Trophoblast cell (in vitro differentiated cells and primary cell): ENCODE measurements around the gene GUCY2D.

ENCODE experiments used
- DNase-seq, 2 donors: peaks; one replicate each; pipeline ENCODE4 v3.0.0-alpha.2; 2016
- H2AFZ ChIP-seq: 2 replicates; pipeline ENCODE4 v1.6.1; 2013; ENCODE audit warnings: low read length, moderate library complexity, mild to moderate bottlenecking; ENCODE audit not compliant: insufficient read depth, poor library complexity
- H2AK5ac ChIP-seq: 2 replicates; pipeline ENCODE4 v1.6.1; 2013; ENCODE audit warnings: mild to moderate bottlenecking, low read length
- H2BK120ac ChIP-seq: 2 replicates; pipeline ENCODE4 v1.6.1; 2013; ENCODE audit warnings: low read length, mild to moderate bottlenecking, moderate library complexity; ENCODE audit not compliant: insufficient read depth, poor library complexity
- H2BK12ac ChIP-seq: 2 replicates; pipeline ENCODE4 v1.6.1; 2013; ENCODE audit warnings: mild to moderate bottlenecking, low read length, moderate library complexity
- H2BK5ac ChIP-seq: 2 replicates; pipeline ENCODE4 v1.6.1; 2013; ENCODE audit warnings: low read length, low read depth, moderate library complexity, mild to moderate bottlenecking; ENCODE audit not compliant: poor library complexity
- H3K14ac ChIP-seq: 2 replicates; pipeline ENCODE4 v1.6.1; 2013; ENCODE audit warnings: mild to moderate bottlenecking, low read length
- H3K18ac ChIP-seq: 2 replicates; pipeline ENCODE4 v1.6.1; 2013; ENCODE audit warnings: mild to moderate bottlenecking, low read length
- H3K23ac ChIP-seq: 2 replicates; pipeline ENCODE4 v1.6.1; 2013; ENCODE audit warnings: low read length
- H3K27ac ChIP-seq: 2 replicates; pipeline ENCODE4 v1.5.1; 2013; ENCODE audit warnings: low read depth, mild to moderate bottlenecking, inconsistent platforms, low read length, moderate library complexity
- H3K27me3 ChIP-seq: 2 replicates; pipeline ENCODE4 v1.6.1; 2013; ENCODE audit warnings: inconsistent platforms, mild to moderate bottlenecking, low read length, moderate library complexity; ENCODE audit not compliant: insufficient read depth
- H3K36me3 ChIP-seq, 2 experiments: 1 replicate in 1 of 2; 2 replicates in 1 of 2; pipeline ENCODE4 v1.6.1; 2013; ENCODE audit warnings: low read length in 2 of 2, mild to moderate bottlenecking in 2 of 2, moderate library complexity in 1 of 2; ENCODE audit not compliant: insufficient read depth in 2 of 2, control insufficient read depth in 1 of 2
- H3K4ac ChIP-seq: 2 replicates; pipeline ENCODE4 v1.6.1; 2013; ENCODE audit warnings: low read depth, mild to moderate bottlenecking, low read length, moderate library complexity
- H3K4me1 ChIP-seq, 2 experiments: 1 replicate in 1 of 2; 2 replicates in 1 of 2; pipeline ENCODE4 v1.6.1; 2013; ENCODE audit warnings: low read length in 2 of 2, mild to moderate bottlenecking in 2 of 2, moderate library complexity in 1 of 2; ENCODE audit not compliant: insufficient read depth in 2 of 2, control insufficient read depth in 1 of 2
- H3K4me2 ChIP-seq: 2 replicates; pipeline ENCODE4 v1.6.1; 2013; ENCODE audit warnings: inconsistent platforms, mild to moderate bottlenecking, low read length, moderate library complexity
- H3K4me3 ChIP-seq: 2 replicates; pipeline ENCODE4 v1.5.1; 2013; ENCODE audit warnings: mild to moderate bottlenecking, low read depth, low read length, inconsistent platforms
- H3K79me1 ChIP-seq: one replicate; pipeline ENCODE4 v1.6.1; 2013; ENCODE audit warnings: low read length
- H3K79me2 ChIP-seq: 2 replicates; pipeline ENCODE4 v1.6.1; 2013; ENCODE audit warnings: low read length, mild to moderate bottlenecking; ENCODE audit not compliant: control insufficient read depth, insufficient read depth, poor library complexity
- H3K9ac ChIP-seq: 2 replicates; pipeline ENCODE4 v1.6.1; 2013; ENCODE audit warnings: mild to moderate bottlenecking, low read length
- H3K9me3 ChIP-seq: 2 replicates; pipeline ENCODE4 v1.6.1; 2013; ENCODE audit warnings: low read depth, mild to moderate bottlenecking, control low read depth, inconsistent platforms, low read length; ENCODE audit not compliant: insufficient read depth
- H4K12ac ChIP-seq: 2 replicates; pipeline ENCODE4 v1.6.1; 2013; ENCODE audit warnings: low read depth, mild to moderate bottlenecking, low read length, moderate library complexity
- H4K8ac ChIP-seq: 2 replicates; pipeline ENCODE4 v1.6.1; 2013; ENCODE audit warnings: low read depth, mild to moderate bottlenecking, low read length, moderate library complexity
- H4K91ac ChIP-seq: one replicate; pipeline ENCODE4 v1.6.1; 2013; ENCODE audit warnings: low read depth, mild to moderate bottlenecking, low read length, moderate library complexity
- WGBS: extraction: QIAGEN DNeasy Blood & Tissue Kit; methylation state at CpG from one replicate; pipeline ENCODE4 v1.1.7; 2013; ENCODE audit warnings: missing lambda C conversion rate; ENCODE audit not compliant: insufficient read length, insufficient coverage; ENCODE audit errors: extremely low coverage; 5-methylcytosine and 5-hydroxymethylcytosine counted together

The GUCY2D gene

DNA sequence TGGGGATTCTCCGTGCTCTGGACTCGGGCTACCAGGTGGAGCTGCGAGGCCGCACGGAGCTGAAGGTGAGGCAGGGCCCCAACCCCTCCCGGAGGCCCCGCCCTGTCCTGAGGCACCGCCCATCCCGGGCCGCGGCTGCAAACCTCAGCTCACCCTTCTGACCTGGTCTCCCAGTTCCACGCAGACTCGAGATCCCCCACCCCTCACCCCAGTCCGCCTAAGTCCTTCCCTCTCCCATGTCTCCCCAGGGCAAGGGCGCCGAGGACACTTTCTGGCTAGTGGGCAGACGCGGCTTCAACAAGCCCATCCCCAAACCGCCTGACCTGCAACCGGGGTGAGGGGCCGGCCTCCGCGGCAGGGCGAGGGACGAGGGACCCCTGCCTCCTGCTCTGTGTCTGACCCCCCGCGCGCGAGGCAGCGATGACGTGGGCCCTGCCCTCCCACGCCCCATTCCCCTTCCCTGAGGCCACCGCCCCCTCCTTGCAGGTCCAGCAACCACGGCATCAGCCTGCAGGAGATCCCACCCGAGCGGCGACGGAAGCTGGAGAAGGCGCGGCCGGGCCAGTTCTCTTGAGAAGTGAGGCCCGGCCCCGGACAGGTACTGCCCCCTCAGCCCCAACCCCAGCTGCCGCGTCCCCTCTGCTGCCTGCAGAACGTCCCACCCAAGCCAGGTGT is 13.7 kb downstream of the GUCY2D start:
- peaks cover 2% of the 10 kb centered on the region for H3K9me3 ChIP-seq
- no peak overlapping the region for H3K23ac ChIP-seq
- no peak overlapping the region for H4K91ac ChIP-seq
- no peaks in the 10 kb centered on the region for H3K79me1 ChIP-seq
- H3K36me3 ChIP-seq, result no peaks in the 10 kb centered on the region
- H3K4me2 ChIP-seq, result peak overlapping the region; percentile 86
- no peak overlapping the region for H4K12ac ChIP-seq
- H2AFZ ChIP-seq, result peak overlapping the region; percentile 42
- H3K27me3 ChIP-seq, result peaks cover 8% of the 10 kb centered on the region
- no peaks in the 10 kb centered on the region for H3K79me2 ChIP-seq
- no peak overlapping the region for H2AK5ac ChIP-seq
- no peak overlapping the region for H3K27ac ChIP-seq
- peaks cover 6 to 13% of the 10 kb centered on the region in 2 experiments for H3K4me1 ChIP-seq
- peak overlapping the region; percentile 62 for H3K4me3 ChIP-seq
- WGBS, result no CpG with 5 or more reads among the region's 46 CpGs
- no peak overlapping the region for H2BK12ac ChIP-seq
- no peak overlapping the region for H4K8ac ChIP-seq
- no peak overlapping the region for H3K9ac ChIP-seq
- H2BK120ac ChIP-seq, result no peak overlapping the region
- no peak overlapping the region for H3K4ac ChIP-seq
- H3K18ac ChIP-seq, result no peak overlapping the region
- no peak overlapping the region for H3K14ac ChIP-seq
- no peak overlapping the region for H2BK5ac ChIP-seq
- no peak for DNase-seq

DNA sequence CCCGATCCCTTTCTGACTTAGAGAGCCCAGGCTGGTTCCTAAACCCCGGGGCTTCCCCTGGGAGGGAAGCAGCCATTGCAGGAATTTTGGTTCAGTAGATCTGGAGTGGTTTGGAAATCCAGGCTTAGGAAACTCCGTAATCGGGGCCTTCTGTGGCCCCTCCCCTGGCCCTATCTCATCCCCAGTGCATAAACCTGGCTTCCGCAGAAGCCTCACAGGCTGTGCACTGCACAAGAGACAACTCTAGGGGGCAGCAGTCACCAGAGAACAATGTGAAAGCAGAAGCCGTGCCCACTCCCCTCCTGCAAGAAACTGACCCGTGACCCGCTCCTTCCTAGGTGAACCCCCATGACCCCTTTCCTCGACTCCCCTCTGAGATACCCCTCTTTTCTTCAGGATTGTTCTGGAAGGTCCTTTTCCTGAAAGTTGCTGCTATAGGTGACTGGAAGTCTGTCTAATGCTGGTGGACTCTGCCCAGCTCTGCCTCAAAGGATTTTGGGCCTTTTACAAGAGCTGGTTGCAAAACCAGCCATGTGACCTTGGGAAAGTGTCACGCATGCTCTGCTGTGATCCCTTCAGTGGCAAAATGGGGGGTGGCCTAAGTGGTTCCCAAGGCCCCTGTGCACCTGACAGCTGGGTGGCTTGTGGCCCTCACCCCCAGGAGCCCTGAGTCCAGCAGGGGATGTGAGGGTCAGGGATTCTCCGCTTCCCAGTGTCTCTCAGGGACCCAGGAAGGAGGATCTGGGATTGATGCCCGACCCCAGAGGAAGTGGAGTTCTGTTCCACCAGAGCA is 14.4 kb downstream of the GUCY2D start:
- WGBS, result no CpG with 5 or more reads among the region's 12 CpGs

DNA sequence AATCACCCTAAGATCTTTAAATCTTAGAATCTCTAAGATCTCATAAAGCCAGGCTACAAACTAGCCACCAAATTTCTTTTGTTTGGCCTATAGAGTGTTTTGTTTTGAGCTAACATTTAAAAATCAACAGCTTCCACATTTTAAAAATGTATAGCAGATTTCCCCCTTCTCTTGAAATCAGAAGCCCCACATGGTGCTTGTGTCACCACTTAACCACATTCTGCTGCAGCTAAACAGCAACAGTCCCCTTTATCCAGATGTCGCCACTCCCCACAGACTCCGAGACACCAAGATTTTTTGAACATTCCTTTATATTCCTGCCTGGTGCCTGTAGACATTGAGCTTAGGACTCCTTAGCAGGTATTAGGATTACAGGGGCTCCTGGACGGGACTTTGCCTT is 16.0 kb downstream of the GUCY2D start:
- WGBS, result no CpG with 5 or more reads among the region's 3 CpGs

More for the DNA sequence above, 14.4 kb downstream of the GUCY2D start:
- no peak overlapping the region for H2BK120ac ChIP-seq
- no peak overlapping the region for H3K9ac ChIP-seq
- DNase-seq, result peak; percentile 40 to 68
- H4K8ac ChIP-seq, result no peak overlapping the region
- H2BK12ac ChIP-seq, result no peak overlapping the region
- H3K27me3 ChIP-seq, result peaks cover 8% of the 10 kb centered on the region
- H3K4me3 ChIP-seq, result peak overlapping the region; percentile 62
- no peak overlapping the region for H3K18ac ChIP-seq
- H2AK5ac ChIP-seq, result no peak overlapping the region
- H3K4me2 ChIP-seq, result peak overlapping the region; percentile 86
- no peak overlapping the region for H3K4ac ChIP-seq
- no peak overlapping the region for H4K91ac ChIP-seq
- no peak overlapping the region for H3K27ac ChIP-seq
- H3K4me1 ChIP-seq, result peaks cover 6 to 13% of the 10 kb centered on the region in 2 experiments
- H3K9me3 ChIP-seq, result peaks cover 3% of the 10 kb centered on the region
- no peaks in the 10 kb centered on the region for H3K36me3 ChIP-seq
- no peak overlapping the region for H4K12ac ChIP-seq
- no peak overlapping the region for H2BK5ac ChIP-seq
- H3K14ac ChIP-seq, result no peak overlapping the region
- H3K23ac ChIP-seq, result no peak overlapping the region
- peak overlapping the region; percentile 42 for H2AFZ ChIP-seq
- no peaks in the 10 kb centered on the region for H3K79me2 ChIP-seq
- no peaks in the 10 kb centered on the region for H3K79me1 ChIP-seq

DNA sequence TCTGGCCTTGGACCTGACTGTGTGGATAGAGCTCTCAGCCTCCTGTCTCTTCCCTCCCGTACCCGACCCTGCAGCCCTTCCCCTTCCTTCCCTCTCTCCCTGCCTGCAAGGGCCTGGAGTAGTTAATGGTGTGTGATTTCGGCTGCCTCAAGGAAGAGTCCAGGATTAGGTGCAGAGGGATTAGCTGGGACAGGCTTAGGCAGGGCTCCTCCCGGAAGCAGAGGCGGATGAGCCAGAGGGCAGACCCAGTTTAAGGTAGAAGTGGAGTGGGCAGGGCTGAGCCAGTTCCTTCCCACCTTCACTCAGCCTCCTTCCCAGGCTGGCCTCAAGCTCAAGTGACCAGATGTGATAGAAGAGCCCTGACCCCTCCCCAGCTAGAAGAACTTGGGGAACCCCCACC is 16.8 kb downstream of the GUCY2D start:
- Histone ChIP-seq H3K4me2 (no peak overlapping the region), H4K8ac (no peak overlapping the region), H3K79me1 (no peaks in the 10 kb centered on the region), H3K14ac (no peak overlapping the region), H3K9ac (no peak overlapping the region), H2BK12ac (no peak overlapping the region), H3K4me1 (peaks cover 7 to 21% of the 10 kb centered on the region in 2 experiments), H3K18ac (no peak overlapping the region), H2AFZ (no peak overlapping the region), H3K23ac (no peak overlapping the region), H3K4me3 (no peak overlapping the region), H3K9me3 (peaks cover 4% of the 10 kb centered on the region), H2BK120ac (no peak overlapping the region), H4K12ac (no peak overlapping the region), H3K79me2 (no peaks in the 10 kb centered on the region), H3K4ac (no peak overlapping the region), H3K27ac (no peak overlapping the region), H4K91ac (no peak overlapping the region), H3K27me3 (peaks cover 8% of the 10 kb centered on the region), H2BK5ac (no peak overlapping the region), H2AK5ac (no peak overlapping the region), H3K36me3 (no peaks in the 10 kb centered on the region)
- no peak for DNase-seq
- WGBS, result no CpG with 5 or more reads among the region's 5 CpGs

More for the DNA sequence above, 16.0 kb downstream of the GUCY2D start:
- Histone ChIP-seq H3K18ac (no peak overlapping the region), H3K27me3 (peaks cover 8% of the 10 kb centered on the region), H3K27ac (no peak overlapping the region), H3K4ac (no peak overlapping the region), H2BK5ac (no peak overlapping the region), H2AFZ (no peak overlapping the region), H2AK5ac (no peak overlapping the region), H3K4me1 (peaks cover 7 to 21% of the 10 kb centered on the region in 2 experiments), H4K12ac (no peak overlapping the region), H3K23ac (no peak overlapping the region), H3K9ac (no peak overlapping the region), H3K4me2 (no peak overlapping the region), H3K79me1 (no peaks in the 10 kb centered on the region), H3K36me3 (no peaks in the 10 kb centered on the region), H4K91ac (no peak overlapping the region), H2BK12ac (no peak overlapping the region), H3K9me3 (peaks cover 4% of the 10 kb centered on the region), H4K8ac (no peak overlapping the region), H3K14ac (no peak overlapping the region), H3K4me3 (no peak overlapping the region), H2BK120ac (no peak overlapping the region), H3K79me2 (no peaks in the 10 kb centered on the region)
- DNase-seq, result no peak
